NCI-H524 treated with DMSO at 0.1 percent for 48 hours (cell line): ENCODE measurements around the gene UBR4.
"Not testable (repeated sequence)": the region's sequence is repeated elsewhere in the genome, so short reads cannot be mapped to it uniquely, and the experiment has no call there.

Experiments used
- DNase-seq: peaks from one replicate; lab custom pipeline; 2025; lab: John Stamatoyannopoulos, UW

The UBR4 gene

DNA sequence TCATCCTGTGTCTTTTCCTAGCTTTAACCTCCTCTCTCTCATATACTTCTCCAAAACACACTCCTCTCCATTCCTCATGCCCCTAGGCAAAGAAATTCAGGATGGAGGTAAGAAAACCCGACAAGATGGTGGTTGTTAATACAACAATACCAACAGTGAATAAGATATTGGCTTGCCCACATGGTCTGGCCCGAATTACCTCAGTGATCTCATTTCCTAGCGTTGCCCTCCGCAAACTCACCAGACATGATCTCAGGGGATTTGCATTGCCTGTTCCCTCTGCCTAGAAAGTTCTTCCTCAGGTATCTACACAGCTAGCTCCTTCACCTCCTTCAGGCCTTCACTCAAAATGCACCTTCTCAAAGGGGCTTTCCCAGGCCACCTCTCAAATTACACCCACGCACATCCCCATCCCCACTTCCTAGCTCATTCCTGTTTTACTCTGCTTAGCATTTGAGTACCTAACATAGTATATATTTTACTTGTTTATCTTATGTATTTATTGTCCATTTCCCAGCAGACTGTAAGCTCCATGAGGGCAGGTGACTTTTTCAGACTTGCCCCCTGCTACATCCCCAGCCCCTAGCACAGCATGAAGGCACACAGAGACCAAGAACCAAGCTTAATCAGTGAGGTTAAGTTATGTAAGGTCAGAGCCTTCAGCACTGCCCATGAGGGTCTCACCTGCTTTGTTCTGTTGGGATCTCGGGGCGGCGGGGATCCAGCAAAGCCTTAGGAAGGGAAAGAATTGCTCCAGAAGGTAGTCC, 10.2 kb upstream of the UBR4 start:
- DNase-seq = no peak

DNA sequence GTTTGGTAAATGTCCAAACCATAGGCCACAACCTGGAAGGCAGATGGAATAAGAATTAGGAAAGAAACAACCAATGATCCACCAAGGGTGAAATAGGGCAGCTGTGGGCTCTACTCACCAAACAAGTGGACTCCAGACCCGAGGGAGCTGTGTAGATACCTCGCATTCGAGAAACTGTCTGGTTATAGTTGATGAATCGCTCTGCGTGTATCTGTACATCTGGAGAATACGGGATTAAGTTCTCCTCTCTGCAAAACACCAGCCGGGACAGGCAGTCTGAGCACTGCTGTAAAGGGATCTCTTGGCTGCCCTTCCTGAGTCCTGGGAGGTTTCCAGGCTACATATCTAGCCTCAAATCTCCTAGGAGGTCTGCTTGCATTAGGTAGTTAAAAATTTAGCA, 9.4 kb upstream of the UBR4 start:
- no peak for DNase-seq

GRCh38 chr1:19216585-19216984, 6.5 kb upstream of the UBR4 start:
- not testable (repeated sequence) for DNase-seq

GRCh38 chr1:19213580-19213979, 3.5 kb upstream of the UBR4 start:
- DNase-seq = no peak

- DNase-seq = no peak
Measured at GRCh38 chr1:19212167-19212566, 2.1 kb upstream of the UBR4 start.

DNA sequence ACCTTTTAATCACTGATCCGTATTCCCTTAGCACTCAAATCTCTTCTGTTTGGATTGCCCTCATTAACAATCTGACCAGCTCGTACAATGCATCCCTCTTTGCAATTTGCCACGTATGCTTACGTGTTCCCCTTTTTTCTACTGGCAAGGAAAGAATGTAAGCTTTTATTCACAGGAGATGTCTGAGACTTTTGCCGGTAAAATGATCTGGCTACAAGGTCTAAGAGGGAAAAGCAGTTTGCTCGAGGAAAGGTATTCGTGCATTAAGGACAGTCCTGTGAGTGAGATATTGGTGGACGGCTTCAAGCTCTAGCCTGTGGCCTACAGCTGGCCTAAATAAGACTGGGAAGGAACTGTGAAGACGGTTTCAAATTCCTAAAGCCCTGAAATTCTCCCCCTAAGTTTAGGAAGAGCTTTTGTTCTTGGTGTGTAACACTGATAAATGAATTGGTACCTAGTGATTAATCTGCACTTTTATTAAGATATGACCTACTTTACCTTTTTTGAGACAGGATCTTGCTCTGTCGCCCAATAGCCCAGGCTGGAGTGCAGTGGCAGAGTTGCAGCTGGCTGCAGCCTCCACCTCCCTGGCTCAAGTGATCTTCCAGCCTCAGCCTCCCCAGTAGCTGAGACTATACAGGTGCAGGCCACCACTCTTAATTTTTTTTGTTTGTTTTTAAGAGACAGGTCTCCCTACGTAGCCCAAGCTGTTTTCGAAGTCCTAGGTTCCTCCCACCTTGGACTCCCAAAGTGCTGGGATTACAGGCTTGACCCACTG, 895 bp upstream of the UBR4 start:
- DNase-seq = no peak

GRCh38 chr1:19209439-19209989, 552 bp downstream of the UBR4 start:
- no peak for DNase-seq

GRCh38 chr1:19208710-19209438, 1.2 kb downstream of the UBR4 start:
- no peak for DNase-seq

- no peak for DNase-seq
Measured at GRCh38 chr1:19206947-19207346, 3.1 kb downstream of the UBR4 start.

- no peak for DNase-seq
Measured at GRCh38 chr1:19205845-19206244, 4.2 kb downstream of the UBR4 start.

DNA sequence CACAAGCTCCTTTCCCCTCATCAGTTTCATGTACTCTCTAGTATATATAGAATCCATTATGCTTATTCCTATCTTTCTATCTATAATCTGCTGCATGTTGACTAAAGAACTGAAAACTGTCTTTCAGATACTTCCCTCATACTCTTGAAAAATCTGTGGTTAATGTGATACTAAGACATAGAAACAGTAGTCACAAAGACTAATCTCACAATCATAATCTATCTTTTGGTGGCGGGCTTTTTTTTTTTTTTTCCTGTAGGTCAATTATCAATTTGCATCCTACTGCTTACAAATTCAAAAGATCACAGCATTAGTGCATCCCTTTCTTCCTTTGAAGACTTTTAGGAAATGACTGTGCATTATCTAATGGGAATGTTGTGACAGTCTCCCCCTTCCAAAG, 4.7 kb downstream of the UBR4 start:
- no peak for DNase-seq

GRCh38 chr1:19204446-19205266, 5.4 kb downstream of the UBR4 start:
- DNase-seq = no peak

- no peak for DNase-seq
Measured at GRCh38 chr1:19203440-19203839, 6.6 kb downstream of the UBR4 start.

GRCh38 chr1:19202396-19202795, 7.7 kb downstream of the UBR4 start:
- no peak for DNase-seq

DNA sequence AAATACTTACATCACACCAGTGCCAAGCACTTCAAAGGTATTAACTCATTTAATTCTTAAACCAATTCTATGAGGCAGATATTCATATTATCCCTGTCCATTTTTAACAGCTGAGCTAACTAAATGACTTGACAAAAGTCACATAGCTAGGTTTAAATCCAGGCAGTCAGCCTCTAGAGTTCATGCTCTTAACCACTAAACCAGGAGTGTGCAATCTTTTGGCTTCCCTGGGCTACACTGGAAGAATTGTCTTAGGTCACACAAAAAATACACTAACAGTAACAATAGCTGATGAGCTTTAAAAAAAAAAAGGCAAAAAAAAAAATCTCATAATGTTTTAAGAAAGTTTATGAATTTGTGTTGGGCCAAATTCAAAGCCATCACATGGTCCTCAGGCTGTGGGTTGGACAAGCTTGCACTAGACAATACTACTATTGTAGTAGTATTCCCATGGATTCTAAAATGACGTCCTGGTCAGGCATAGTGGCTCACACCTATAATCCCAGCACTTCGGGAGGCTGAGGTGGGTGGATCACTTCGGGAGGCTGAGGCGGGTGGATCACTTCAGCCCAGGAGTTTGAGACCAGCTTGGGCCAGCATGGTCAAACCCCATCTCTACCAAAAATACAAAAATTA, 10.0 kb downstream of the UBR4 start:
- no peak for DNase-seq

- DNase-seq = no peak
Measured at GRCh38 chr1:19199329-19199968, 10.6 kb downstream of the UBR4 start.

DNA sequence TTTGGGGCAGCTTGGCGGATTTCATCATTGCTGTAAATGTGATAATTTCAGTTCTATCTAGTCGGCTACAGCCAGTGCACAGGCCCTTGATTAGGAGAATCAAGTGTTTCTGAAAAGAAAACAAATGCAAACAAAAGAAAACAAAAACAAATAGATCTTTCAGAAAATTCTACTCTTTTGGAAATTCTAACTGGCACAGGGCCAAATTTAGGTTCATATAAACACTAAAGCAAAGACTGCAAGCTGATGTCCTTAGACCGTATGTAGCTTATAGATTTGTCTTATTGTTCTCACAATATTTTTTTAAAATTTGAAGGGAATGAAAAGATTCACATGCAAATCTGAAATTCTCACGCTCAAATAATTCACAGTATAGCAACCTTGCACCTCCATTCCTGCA, 11.2 kb downstream of the UBR4 start:
- DNase-seq = no peak

DNA sequence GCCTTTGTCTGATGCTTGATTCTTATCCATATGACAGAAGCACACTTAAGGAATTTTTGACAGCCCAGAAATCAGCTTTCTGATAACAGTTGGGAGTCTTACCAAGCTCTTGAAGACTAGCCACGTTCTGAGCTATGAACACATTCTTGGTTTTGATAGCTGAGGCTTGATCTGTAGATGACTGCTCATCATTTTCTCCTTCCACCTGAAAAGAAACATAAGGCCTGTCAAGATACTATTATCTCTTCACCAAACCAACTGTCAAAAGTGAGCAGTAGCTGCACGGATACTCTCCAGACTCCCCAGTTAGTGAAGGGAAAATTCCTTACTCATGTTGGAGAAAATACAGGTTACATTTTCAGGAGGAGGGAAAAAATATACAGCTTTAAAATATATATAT, 12.2 kb downstream of the UBR4 start:
- DNase-seq = no peak

- no peak for DNase-seq
Measured at GRCh38 chr1:19196331-19196730, 13.7 kb downstream of the UBR4 start.

DNA sequence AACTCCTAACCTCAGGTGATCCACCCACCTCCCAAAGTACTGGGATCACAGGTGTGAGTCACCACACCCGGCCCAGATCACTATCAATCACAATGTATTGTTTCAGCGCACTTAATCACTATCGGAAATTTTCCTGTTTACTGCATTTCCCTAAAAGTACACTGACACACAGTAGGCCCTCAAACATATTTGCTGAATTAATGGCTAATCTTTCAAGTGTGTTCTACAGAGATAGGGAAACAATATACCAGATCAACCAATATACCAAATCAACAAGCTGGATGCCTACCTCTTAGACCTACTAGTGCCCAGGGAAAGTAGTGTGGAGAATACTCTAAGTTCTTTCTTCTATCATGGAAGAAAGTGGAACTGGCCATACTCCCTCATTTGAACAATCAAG, 17.1 kb downstream of the UBR4 start:
- no peak for DNase-seq

- no peak for DNase-seq
Measured at GRCh38 chr1:19191811-19192210, 18.3 kb downstream of the UBR4 start.
